Endothelial cell of umbilical vein (primary cell): ENCODE results near the gene RTP3. TPM values are rescaled to one million over a fixed set of nuclear protein-coding genes. Genes with fewer than 3 reads are reported as not detected.

Experiments
- BruUV-seq: library from RNA; stranded (reverse); fragments of 400-500 nt; replicated peaks from 2 replicates; lab custom pipeline; 2021; lab: Mats Ljungman, UMichigan
- CTCF ChIA-PET: fragments of 300-600, 350-600 bp; sonication (Branson Sonifier 250); formaldehyde crosslinking; loops from one replicate; lab custom pipeline; 2021; ENCODE audit warnings: antibody characterized with exemption, inconsistent platforms; lab: Charles Lee
- POLR2A ChIA-PET: fragments of 300-600, 350-600 bp; sonication (Branson Sonifier 250); formaldehyde crosslinking; loops from one replicate; lab custom pipeline; 2021; ENCODE audit warnings: antibody characterized with exemption, inconsistent platforms; lab: Charles Lee
- DNase-seq: peaks from one replicate; pipeline ENCODE4 v3.0.0-alpha.2; 2011; ENCODE audit warnings: low read depth, low spot score
- FAIRE-seq: peaks from 2 replicates; lab custom pipeline; 2011; peaks lifted over from hg19 to GRCh38; lab: Jason Lieb, UNC
- H2AFZ ChIP-seq: 2 replicates; pipeline ENCODE4 v1.6.0; 2012; ENCODE audit warnings: low read depth, low read length, control low read depth, inconsistent platforms
- H3K27ac ChIP-seq: 2 replicates; pipeline ENCODE4 v1.5.1; 2011; ENCODE audit warnings: low read depth, mild to moderate bottlenecking, control low read depth, low read length, moderate library complexity; ENCODE audit not compliant: insufficient read depth
- H3K27me3 ChIP-seq, 2 experiments: 2 replicates each; pipeline versions ENCODE4 v1.6.0 to v1.6.1; 2011; ENCODE audit warnings: low read length in 2 of 2, mixed read lengths in 1 of 2; ENCODE audit not compliant: control insufficient read depth in 2 of 2, insufficient read depth in 2 of 2
- H3K36me3 ChIP-seq, 2 experiments: 2 replicates in 1 of 2; 3 replicates in 1 of 2; pipeline ENCODE4 v1.5.1; 2011; ENCODE audit warnings: low read length in 2 of 2, mild to moderate bottlenecking in 1 of 2, moderate library complexity in 1 of 2; ENCODE audit not compliant: control insufficient read depth in 2 of 2, insufficient read depth in 2 of 2; ENCODE audit errors: extremely low read depth in 1 of 2
- H3K4me1 ChIP-seq: 3 replicates; pipeline ENCODE4 v1.5.1; 2011; ENCODE audit warnings: mild to moderate bottlenecking, low read length; ENCODE audit not compliant: control insufficient read depth, insufficient read depth; ENCODE audit errors: extremely low read depth
- H3K4me2 ChIP-seq: 2 replicates; pipeline ENCODE4 v1.6.1; 2011; ENCODE audit warnings: low read length, control low read depth, mixed read lengths; ENCODE audit not compliant: insufficient read depth
- H3K4me3 ChIP-seq, 3 experiments: fragments of 200-600 bp in 1 of 3; sonication (generic), shearing (Covaris generic) in 1 of 3; replicated peaks in 1 of 3; 2 replicates each; pipeline ENCODE4 v1.5.1; 2011 to 2016; ENCODE audit warnings: control low read depth in 3 of 3, low read length in 3 of 3, mild to moderate bottlenecking in 2 of 3, inconsistent platforms in 1 of 3, low read depth in 1 of 3, moderate library complexity in 1 of 3; ENCODE audit not compliant: insufficient read depth in 1 of 3
- H3K79me2 ChIP-seq: 2 replicates; pipeline ENCODE4 v1.6.0; 2012; ENCODE audit warnings: low read length, inconsistent platforms; ENCODE audit not compliant: control insufficient read depth, insufficient read depth
- H3K9ac ChIP-seq: replicated peaks from 2 replicates; pipeline ENCODE3; 2011; ENCODE audit warnings: low read length, control low read depth; ENCODE audit not compliant: insufficient read depth; ENCODE audit errors: extremely low read depth
- H3K9me1 ChIP-seq: replicated peaks from 3 replicates; pipeline ENCODE4 v1.6.0; 2011; ENCODE audit warnings: mild to moderate bottlenecking, low read length; ENCODE audit not compliant: control insufficient read depth, insufficient read depth; ENCODE audit errors: extremely low read depth
- H3K9me3 ChIP-seq: replicated peaks from 2 replicates; pipeline ENCODE4 v1.5.1; 2012; ENCODE audit warnings: low read length, inconsistent platforms; ENCODE audit not compliant: control insufficient read depth, insufficient read depth
- H4K20me1 ChIP-seq: replicated peaks from 2 replicates; pipeline ENCODE3; 2011; ENCODE audit warnings: mild to moderate bottlenecking, low read length; ENCODE audit not compliant: control insufficient read depth, insufficient read depth; ENCODE audit errors: extremely low read depth
- EZH2 ChIP-seq: IDR thresholded peaks from 2 replicates; pipeline ENCODE4 v1.6.1; 2012; ENCODE audit warnings: borderline replicate concordance, low read depth, mild to moderate bottlenecking, moderate library complexity, low read length, inconsistent platforms; ENCODE audit not compliant: severe bottlenecking
- FOS ChIP-seq: IDR thresholded peaks from 2 replicates; pipeline ENCODE4 v1.6.1; 2011; ENCODE audit warnings: mild to moderate bottlenecking, low read length, moderate library complexity, borderline replicate concordance; ENCODE audit not compliant: insufficient read depth
- GATA2 ChIP-seq: IDR thresholded peaks from 2 replicates; pipeline ENCODE4 v1.7.0; 2011; ENCODE audit warnings: low read depth, mild to moderate bottlenecking, moderate library complexity, mixed read lengths, low read length; ENCODE audit not compliant: insufficient read length, insufficient read depth
- JUN ChIP-seq: IDR thresholded peaks from 2 replicates; pipeline ENCODE4 v1.6.1; 2011; ENCODE audit warnings: borderline replicate concordance, low read depth; ENCODE audit not compliant: insufficient read length, insufficient read depth
- MAX ChIP-seq: IDR thresholded peaks from 2 replicates; pipeline ENCODE4 v1.6.1; 2011; ENCODE audit not compliant: insufficient read depth, insufficient read length
- MYC ChIP-seq: IDR thresholded peaks from one replicate; pipeline ENCODE4 v1.6.1; 2011; ENCODE audit warnings: mild to moderate bottlenecking, low read depth, low read length
- POLR2A ChIP-seq: IDR thresholded peaks from 2 replicates; pipeline ENCODE4 v1.6.1; 2012; ENCODE audit warnings: low read depth, mild to moderate bottlenecking, control low read depth, low read length
- POLR2AphosphoS5 ChIP-seq: IDR thresholded peaks from 2 replicates; pipeline ENCODE4 v1.6.1; 2012; ENCODE audit warnings: low read depth, mild to moderate bottlenecking, control low read depth, low read length, moderate library complexity; ENCODE audit not compliant: insufficient read depth
- dilution Hi-C: fragments of 300-500 bp; cut with MboI; formaldehyde crosslinking; loops from one replicate; pipeline ENCODE4 v1.15.0; 2019; ENCODE audit warnings: low sequenced_read_pairs; ENCODE audit not compliant: extremely low pct_ligation_motif_present
- intact Hi-C: fragments of 100-400 bp; cut with micrococcal nuclease; formaldehyde crosslinking; loops from one replicate; pipeline ENCODE4 v1.10.0; 2022
- polyA plus RNA-seq, 4 experiments: library from polyadenylated mRNA; depleted of rRNA in 3 of 4; stranded (reverse) in 3 of 4; unstranded in 1 of 4; fragments of >200 nt; gene quantifications; 2 replicates each; pipeline versions ENCODE4 v1.2.1 to v1.2.3, GENCODE V29; 2011 to 2012; ENCODE audit warnings: missing spikeins in 1 of 4
- total RNA-seq: library from RNA; stranded (reverse); gene quantifications from 2 replicates; pipeline ENCODE4 v1.2.3, GENCODE V29; 2021
- TF ChIP-seq, protein P1 (sequence below), 2 donors: IDR thresholded peaks; 1 replicate in 1 of 2; 2 replicates in 1 of 2; pipeline ENCODE4 v1.5.1; 2011; ENCODE audit warnings: low read length in 2 of 2, mild to moderate bottlenecking in 2 of 2, moderate library complexity in 2 of 2, control low read depth in 1 of 2, inconsistent platforms in 1 of 2, low read depth in 1 of 2; ENCODE audit not compliant: insufficient read depth in 1 of 2; ENCODE audit errors: extremely low read depth in 1 of 2

RTP3 gene
- total and polyA plus RNA-seq, 2 donors (not counting 3 experiments of a cell fraction or from before 2014, with no cell fraction given): 0.06 TPM; not detected in 1

DNA sequence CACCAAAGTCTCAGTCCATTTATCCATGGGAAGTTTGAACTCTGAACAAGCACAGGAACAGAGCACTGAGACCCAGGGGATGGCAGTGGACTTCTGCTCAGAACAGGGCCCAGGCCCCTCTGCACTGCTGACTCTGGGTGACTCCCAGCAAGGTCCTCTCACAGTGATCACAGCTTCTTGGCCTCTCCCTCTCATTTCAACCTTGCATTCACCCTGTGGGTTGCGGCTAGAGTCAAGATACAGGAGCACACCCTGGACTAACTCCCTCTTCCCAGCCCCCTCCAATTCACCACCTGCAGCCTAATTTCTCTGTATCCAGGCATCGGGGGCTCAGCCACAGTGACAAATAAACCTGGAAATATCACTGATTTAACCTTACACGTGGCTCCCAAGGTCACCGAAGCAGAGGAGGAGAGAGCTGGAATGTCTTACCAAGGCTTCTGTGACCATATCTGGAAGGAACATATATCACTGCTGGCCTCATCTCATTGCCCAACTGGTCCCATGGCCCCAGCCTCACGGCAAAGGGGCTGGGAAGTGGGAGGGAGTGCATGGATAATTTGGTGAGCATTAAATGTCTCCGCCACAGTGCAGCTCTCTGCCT, 1.2 kb downstream of the RTP3 start:
- Histone ChIP-seq H3K9me1 (no peaks in the 10 kb centered on the region), H3K27ac (no peak overlapping the region), H3K4me2 (no peak overlapping the region), H3K9me3 (no peaks in the 10 kb centered on the region), H3K9ac (no peak overlapping the region), H3K36me3 (no peaks in the 10 kb centered on the region), H3K79me2 (no peaks in the 10 kb centered on the region), H3K4me1 (peaks cover 12% of the 10 kb centered on the region), H2AFZ (no peak overlapping the region), H3K4me3 (no peak overlapping the region), H4K20me1 (no peaks in the 10 kb centered on the region), H3K27me3 (no peaks in the 10 kb centered on the region)
- ChIA-PET CTCF (interaction anchor here (0.8 to 5.4 kb wide), 5 partner anchors 10 to 130 kb away, joined by 3 to 47 read pairs (median 43); no protein-coding TSS in a partner anchor), POLR2A (no interaction called here)
- intact Hi-C loops (no loop called here), dilution Hi-C loops (no loop called here)
- FAIRE-seq: no peak
- no TSS peak for BruUV-seq
- DNase-seq: no peak
- TF ChIP-seq, protein P1, sequence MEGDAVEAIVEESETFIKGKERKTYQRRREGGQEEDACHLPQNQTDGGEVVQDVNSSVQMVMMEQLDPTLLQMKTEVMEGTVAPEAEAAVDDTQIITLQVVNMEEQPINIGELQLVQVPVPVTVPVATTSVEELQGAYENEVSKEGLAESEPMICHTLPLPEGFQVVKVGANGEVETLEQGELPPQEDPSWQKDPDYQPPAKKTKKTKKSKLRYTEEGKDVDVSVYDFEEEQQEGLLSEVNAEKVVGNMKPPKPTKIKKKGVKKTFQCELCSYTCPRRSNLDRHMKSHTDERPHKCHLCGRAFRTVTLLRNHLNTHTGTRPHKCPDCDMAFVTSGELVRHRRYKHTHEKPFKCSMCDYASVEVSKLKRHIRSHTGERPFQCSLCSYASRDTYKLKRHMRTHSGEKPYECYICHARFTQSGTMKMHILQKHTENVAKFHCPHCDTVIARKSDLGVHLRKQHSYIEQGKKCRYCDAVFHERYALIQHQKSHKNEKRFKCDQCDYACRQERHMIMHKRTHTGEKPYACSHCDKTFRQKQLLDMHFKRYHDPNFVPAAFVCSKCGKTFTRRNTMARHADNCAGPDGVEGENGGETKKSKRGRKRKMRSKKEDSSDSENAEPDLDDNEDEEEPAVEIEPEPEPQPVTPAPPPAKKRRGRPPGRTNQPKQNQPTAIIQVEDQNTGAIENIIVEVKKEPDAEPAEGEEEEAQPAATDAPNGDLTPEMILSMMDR (IDR thresholded peaks at IDR 0.05; ENCODE audit: extremely low read depth in 1 of 2, insufficient read depth in 1 of 2, low read depth in 1 of 2, low read length in 2 of 2): no peak
- no peak for TF ChIP-seq JUN
- TF ChIP-seq POLR2AphosphoS5: no peak
- no peak for TF ChIP-seq EZH2
- no peak for TF ChIP-seq MYC
- no peak for TF ChIP-seq POLR2A
- TF ChIP-seq FOS: no peak
- TF ChIP-seq MAX: no peak
- TF ChIP-seq GATA2: no peak
